ENCODE measurements around the gene CSNK1E.

Gene CSNK1E

GRCh38 chr22:38282397-38282796, 34.8 kb downstream of the CSNK1E start:
- H3K4me2 ChIP-seq (ENCODE audit: low read depth, low read length, poor library complexity, severe bottlenecking) = no peak overlapping the region
- no peak overlapping the region for H3K9ac ChIP-seq (ENCODE audit: low read length)
- H4K20me1 ChIP-seq (ENCODE audit: low read depth, low read length) = no peaks in the 10 kb centered on the region
- H3F3A ChIP-seq (ENCODE audit: insufficient read depth) = no peaks in the 10 kb centered on the region
- H3K79me2 ChIP-seq (ENCODE audit: insufficient read depth, low read length) = no peaks in the 10 kb centered on the region
- H3K27ac ChIP-seq (ENCODE audit: low read depth, low read length) = no peak overlapping the region
- no peaks in the 10 kb centered on the region for H3K9me2 ChIP-seq (replicated peaks; ENCODE audit: insufficient read depth, low read length)
- H3K27me3 ChIP-seq (ENCODE audit: low read length) = no peaks in the 10 kb centered on the region
- no peaks in the 10 kb centered on the region for H3K36me3 ChIP-seq (ENCODE audit: low read length)
- no peak overlapping the region for H3K4me3 ChIP-seq (ENCODE audit: insufficient read depth, low read length, poor library complexity, severe bottlenecking)
- TF ChIP-seq, protein P1, sequence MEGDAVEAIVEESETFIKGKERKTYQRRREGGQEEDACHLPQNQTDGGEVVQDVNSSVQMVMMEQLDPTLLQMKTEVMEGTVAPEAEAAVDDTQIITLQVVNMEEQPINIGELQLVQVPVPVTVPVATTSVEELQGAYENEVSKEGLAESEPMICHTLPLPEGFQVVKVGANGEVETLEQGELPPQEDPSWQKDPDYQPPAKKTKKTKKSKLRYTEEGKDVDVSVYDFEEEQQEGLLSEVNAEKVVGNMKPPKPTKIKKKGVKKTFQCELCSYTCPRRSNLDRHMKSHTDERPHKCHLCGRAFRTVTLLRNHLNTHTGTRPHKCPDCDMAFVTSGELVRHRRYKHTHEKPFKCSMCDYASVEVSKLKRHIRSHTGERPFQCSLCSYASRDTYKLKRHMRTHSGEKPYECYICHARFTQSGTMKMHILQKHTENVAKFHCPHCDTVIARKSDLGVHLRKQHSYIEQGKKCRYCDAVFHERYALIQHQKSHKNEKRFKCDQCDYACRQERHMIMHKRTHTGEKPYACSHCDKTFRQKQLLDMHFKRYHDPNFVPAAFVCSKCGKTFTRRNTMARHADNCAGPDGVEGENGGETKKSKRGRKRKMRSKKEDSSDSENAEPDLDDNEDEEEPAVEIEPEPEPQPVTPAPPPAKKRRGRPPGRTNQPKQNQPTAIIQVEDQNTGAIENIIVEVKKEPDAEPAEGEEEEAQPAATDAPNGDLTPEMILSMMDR (IDR thresholded peaks at IDR 0.05; ENCODE audit: insufficient read depth, low read length, poor library complexity, severe bottlenecking) = no peak
- no peak for TF ChIP-seq EZH2phosphoT487 (conservative IDR thresholded peaks at IDR 0.05; ENCODE audit: low read length)
- H2AFZ ChIP-seq (ENCODE audit: low read depth, low read length, severe bottlenecking) = no peak overlapping the region
- H3K9me3 ChIP-seq (ENCODE audit: insufficient read depth, low read length) = no peaks in the 10 kb centered on the region

DNA sequence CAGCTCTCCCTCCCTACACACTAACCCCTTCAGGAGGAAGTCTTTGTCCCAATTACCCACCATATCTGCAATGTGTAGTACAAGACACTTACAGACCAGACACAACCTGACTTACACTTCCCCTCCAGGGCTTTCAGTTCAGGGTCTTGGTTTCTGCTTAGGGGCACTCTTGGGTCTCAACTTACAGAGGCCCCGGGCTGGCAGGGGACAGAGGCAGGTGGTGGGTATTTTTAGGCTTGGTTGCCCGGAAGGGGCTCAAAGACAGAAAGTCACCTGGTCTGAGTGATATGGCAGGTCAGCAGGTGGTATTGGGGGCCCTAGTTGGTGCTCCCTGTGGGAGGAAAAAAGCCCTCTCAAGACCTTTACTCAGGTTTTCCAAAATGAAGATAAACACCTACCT, 41.1 kb downstream of the CSNK1E start:
- Histone ChIP-seq H3K27ac (ENCODE audit: low read depth, low read length) (peak overlapping the region; percentile 53), H3K9ac (ENCODE audit: low read length) (peak overlapping the region; percentile 27), H3F3A (ENCODE audit: insufficient read depth) (no peaks in the 10 kb centered on the region), H3K27me3 (ENCODE audit: low read length) (no peaks in the 10 kb centered on the region), H3K79me2 (ENCODE audit: insufficient read depth, low read length) (no peaks in the 10 kb centered on the region), H3K36me3 (ENCODE audit: low read length) (no peaks in the 10 kb centered on the region), H3K9me2 (replicated peaks; ENCODE audit: insufficient read depth, low read length) (no peaks in the 10 kb centered on the region), H3K9me3 (ENCODE audit: insufficient read depth, low read length) (no peaks in the 10 kb centered on the region), H3K4me3 (ENCODE audit: insufficient read depth, low read length, poor library complexity, severe bottlenecking) (no peak overlapping the region), H3K4me2 (ENCODE audit: low read depth, low read length, poor library complexity, severe bottlenecking) (no peak overlapping the region), H2AFZ (ENCODE audit: low read depth, low read length, severe bottlenecking) (peak overlapping the region; percentile 49), H4K20me1 (ENCODE audit: low read depth, low read length) (no peaks in the 10 kb centered on the region)
- TF ChIP-seq EZH2phosphoT487 (conservative IDR thresholded peaks at IDR 0.05; ENCODE audit: low read length) = no peak
- TF ChIP-seq, protein P1 (IDR thresholded peaks at IDR 0.05; ENCODE audit: insufficient read depth, low read length, poor library complexity, severe bottlenecking) = no peak

DNA sequence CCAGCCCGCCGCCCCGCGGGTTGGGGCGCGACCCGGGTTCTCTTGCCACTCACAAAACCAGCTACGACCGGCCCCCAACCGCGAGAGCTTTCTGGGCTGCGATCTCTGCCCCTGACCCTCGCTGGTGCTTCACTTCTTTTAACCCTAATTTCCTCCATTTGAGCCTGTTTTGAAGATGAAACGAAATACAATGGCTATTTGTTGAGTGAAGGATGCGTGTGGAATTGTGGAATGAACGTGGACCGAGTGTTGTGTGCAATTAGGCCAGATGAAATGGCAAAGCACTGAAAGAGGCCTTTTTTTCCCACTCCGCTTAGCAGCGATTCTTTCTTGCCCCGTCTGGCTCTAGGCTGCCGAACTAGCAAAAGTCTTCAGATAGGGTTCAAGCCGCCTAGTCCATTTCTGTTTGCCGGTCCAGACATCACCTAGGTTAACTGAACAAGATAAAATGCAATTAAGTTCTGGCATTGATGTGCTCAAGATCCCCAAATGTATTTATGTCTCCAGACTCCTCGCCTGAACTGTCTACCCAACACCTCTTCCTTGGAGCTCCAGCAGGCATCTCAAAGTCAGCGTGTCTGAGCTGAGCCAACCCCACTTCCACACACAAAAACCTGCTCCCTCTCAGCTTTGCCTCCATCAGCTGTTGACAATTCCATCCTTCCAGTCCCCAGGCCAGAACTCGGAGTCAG, 44.0 kb downstream of the CSNK1E start:
- Histone ChIP-seq H3K4me3 (ENCODE audit: insufficient read depth, low read length, poor library complexity, severe bottlenecking) (peak overlapping the region; percentile 60), H3K9ac (ENCODE audit: low read length) (peak overlapping the region; percentile 86), H2AFZ (ENCODE audit: low read depth, low read length, severe bottlenecking) (peak overlapping the region; percentile 100), H4K20me1 (ENCODE audit: low read depth, low read length) (no peaks in the 10 kb centered on the region), H3K9me2 (replicated peaks; ENCODE audit: insufficient read depth, low read length) (no peaks in the 10 kb centered on the region), H3K27ac (ENCODE audit: low read depth, low read length) (no peak overlapping the region), H3K36me3 (ENCODE audit: low read length) (no peaks in the 10 kb centered on the region), H3K27me3 (ENCODE audit: low read length) (no peaks in the 10 kb centered on the region), H3F3A (ENCODE audit: insufficient read depth) (no peaks in the 10 kb centered on the region), H3K4me2 (ENCODE audit: low read depth, low read length, poor library complexity, severe bottlenecking) (peak overlapping the region; percentile 87), H3K9me3 (ENCODE audit: insufficient read depth, low read length) (no peaks in the 10 kb centered on the region), H3K79me2 (ENCODE audit: insufficient read depth, low read length) (no peaks in the 10 kb centered on the region)
- TF ChIP-seq EZH2phosphoT487 (conservative IDR thresholded peaks at IDR 0.05; ENCODE audit: low read length) = no peak
- TF ChIP-seq, protein P1 (IDR thresholded peaks at IDR 0.05; ENCODE audit: insufficient read depth, low read length, poor library complexity, severe bottlenecking) = no peak
